ACHN (cell line): ENCODE data around the gene SH3BP2.

ENCODE experiments used
- DNase-seq: peaks from one replicate; pipeline ENCODE4 v3.0.0-alpha.2; 2015
- in situ Hi-C: cut with HindIII; loops from 2 replicates; pipeline ENCODE4 v1.10.0; 2017; ENCODE audit warnings: low sequenced_read_pairs, low pct_ligation_motif_present, low pct_unique_long_range_greater_than_20kb

Gene SH3BP2

DNA sequence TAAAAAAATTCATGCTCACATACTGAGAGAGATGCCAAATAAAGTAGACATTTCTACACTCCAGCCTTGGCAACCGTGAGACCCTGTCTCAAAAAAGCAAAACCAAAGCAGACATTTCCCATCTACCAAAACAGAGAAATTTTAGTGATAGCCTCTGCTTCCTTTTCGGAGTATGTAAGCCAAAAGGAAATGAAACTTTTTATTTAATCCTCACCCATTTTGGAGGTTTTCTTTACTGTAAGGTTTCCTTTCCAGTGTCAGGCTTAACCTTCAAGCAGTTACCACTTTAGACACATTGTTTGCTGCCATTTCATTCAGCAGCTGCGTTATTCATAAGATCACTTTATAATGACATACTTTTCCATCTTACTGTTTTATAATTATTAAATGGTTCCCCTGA is 66.6 kb downstream of the SH3BP2 start:
- in situ Hi-C loops = no loop called here
- DNase-seq = no peak

DNA sequence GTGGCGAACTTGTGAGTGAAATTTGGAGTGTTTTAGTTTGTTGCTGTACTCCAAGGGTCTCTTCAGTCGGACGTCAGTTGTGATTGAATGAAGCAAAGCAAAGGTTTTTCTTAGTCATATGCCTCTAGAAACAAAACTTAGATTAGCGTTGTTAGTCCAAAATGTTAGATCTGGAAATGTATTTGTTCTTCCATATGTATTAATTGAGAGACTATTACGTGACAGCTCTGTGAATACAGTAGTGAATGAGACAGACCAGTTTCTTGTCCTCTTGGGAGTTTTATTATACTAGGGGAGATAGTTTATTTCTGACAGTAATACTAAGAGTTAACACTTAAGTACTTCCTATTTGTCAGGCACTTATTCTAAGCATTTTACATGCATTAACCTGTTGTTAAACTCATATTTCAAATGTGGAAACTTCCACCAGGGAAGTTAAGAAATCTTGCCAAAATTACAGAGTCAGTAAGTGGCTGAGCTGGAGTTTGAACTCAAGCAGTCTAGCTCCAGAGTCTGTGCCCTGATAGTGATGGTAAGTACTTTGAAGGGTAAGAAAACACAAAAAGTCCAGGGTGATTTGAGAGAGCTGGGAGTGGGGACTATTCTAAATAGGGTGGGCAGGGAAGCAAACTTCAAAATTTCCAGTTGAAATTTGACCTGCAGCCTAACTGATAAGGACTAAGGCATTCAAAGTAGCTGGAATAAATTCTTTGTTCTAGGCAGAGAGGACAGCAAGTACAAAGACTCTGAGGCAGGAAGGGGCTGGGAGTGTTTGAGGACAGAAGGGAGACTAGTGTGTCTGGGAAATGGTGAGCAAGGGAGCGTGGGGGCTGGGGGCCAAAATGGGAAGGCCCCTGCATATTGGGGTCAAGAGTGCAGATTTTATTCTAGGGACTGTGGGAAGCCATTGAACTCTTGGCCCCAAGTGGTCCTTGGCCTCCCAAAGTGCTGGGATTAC is 67.8 kb downstream of the SH3BP2 start:
- in situ Hi-C loops = no loop called here
- no peak for DNase-seq

DNA sequence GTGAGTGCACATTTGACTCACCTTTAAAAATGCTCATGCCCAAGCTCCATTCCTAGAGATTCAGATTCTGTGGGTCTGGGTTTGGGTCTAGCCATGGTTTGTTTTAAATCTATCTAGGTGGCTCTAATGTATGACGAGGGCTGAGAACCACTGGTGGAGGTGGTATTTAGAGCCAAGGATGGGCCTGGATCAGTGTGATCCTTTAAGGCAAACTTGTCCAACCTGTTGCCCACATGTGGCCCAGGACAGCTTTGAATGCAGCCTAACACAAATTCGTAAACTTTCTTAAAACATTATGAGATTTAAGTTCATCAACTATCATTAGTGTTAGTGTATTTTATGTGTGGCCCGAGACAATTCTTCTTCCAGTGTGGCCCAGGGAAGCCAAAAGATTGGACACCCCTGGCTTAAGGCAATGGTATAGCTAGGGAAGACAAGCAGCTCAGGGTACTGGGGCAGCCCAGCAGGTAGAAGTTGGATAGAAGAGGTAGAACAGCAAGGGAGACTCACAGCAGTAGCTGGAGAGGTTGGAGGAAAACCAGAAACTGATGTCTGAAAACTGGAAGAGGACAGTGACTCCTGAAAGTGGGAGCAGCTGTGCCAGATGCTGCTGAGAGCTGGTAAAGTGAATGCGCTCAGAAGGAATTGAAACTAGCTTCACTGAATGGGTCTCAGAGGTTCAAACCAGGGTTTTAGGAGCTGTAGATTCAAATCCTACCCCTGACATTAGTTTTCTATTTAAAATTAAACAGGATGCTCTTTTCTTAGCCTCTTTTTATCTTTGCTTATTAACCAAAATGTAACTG is 68.9 kb downstream of the SH3BP2 start:
- in situ Hi-C loops = no loop called here
- no peak for DNase-seq

DNA sequence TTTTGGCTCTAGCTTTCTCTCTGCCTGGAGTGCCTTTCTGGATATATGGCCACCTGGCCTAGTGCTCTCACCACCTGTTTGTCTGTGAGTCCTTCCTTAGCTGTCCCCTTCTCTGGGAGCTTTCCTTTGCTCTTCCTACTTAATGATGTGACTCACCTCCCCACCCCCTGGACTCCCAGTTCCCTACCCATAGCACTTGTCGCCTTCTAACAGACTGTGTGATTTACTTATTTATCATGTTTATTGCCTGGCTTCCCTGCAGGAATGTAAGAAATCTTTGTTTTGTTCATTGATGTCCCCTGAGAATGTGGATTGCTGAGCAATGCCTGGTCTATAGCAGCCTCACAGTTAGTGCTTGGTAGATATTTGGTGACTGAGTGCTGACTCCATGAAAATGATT is 69.6 kb downstream of the SH3BP2 start:
- peak; percentile 75 for DNase-seq
- in situ Hi-C loops = no loop called here

DNA sequence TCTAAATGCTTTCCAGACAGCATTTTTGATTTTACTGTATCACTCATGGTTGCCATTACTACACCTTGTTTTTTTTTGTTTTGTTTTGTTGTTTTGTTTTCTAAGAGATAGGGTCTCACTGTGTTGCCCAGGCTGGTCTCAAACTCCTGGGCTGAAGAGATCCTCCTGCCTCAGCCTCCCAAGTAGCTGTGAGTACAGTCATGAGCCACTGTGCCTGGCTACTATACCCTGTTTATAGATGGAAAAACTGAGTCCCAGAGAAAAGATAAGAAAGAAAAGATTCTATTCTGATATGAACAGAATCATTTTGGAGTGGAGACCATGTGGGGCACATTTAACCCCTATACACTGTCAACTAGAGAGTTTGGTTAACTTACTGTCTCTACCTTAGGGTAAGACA is 70.8 kb downstream of the SH3BP2 start:
- no peak for DNase-seq
- in situ Hi-C loops = no loop called here

DNA sequence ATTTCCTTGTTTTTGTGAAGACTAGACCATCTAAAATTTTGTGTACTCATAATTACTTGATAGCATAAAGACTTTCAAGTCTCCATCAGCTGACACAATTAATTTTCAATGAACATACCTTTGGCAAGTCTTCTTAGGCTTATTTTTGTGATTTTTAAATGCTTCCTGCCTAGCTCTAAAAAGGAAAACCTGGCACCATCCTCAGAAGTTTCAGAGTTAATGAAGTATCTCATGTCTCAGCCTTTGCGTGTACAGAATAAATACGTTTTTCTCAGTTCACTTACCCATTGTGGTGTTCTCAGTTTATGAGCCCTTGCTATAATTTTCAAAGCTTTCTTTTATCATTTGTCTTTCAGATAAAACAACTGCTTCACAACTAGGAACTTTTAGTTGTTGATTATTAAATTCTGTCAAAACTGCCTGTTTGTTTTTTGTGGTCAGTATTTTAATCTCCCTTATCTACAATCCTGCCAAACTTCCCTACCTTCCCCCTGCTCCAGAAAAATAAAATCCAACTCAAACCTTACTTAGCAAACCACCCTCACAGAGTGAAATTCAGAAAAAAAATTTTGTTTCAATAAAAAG is 72.4 kb downstream of the SH3BP2 start:
- DNase-seq = no peak
- in situ Hi-C loops = no loop called here

DNA sequence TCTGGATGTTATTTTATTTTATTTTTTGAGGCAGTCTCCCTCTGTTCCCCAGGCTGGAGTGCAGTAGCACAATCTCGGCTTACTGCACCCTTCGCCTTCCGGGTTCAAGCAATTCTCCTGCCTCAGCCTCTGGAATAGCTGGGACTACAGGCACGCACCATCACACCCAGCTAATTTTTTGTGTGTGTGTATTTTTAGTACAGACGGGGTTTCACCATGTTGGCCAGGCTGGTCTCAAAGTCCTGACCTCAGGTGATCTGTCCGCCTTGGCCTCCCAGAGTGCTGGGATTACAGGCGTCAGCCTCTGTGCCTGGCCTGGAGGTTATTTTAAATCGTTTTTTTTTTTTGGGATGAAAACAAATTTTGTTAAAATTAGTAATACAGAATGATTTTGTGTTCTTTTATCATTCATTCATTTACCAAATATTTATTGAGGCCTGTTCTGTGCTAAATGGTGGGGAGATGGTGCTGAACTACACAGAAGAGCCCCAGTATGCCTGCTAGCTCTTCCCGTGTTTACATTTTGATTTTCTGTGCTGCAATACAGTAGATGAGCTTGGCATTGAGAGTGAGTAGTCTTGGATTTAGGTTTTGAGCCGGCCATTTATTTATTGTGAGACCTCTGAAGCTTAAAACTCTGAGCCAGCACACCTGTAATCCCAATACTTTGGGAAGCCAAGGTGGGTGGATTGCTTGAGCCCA is 73.4 kb downstream of the SH3BP2 start:
- in situ Hi-C loops = no loop called here
- DNase-seq = no peak

DNA sequence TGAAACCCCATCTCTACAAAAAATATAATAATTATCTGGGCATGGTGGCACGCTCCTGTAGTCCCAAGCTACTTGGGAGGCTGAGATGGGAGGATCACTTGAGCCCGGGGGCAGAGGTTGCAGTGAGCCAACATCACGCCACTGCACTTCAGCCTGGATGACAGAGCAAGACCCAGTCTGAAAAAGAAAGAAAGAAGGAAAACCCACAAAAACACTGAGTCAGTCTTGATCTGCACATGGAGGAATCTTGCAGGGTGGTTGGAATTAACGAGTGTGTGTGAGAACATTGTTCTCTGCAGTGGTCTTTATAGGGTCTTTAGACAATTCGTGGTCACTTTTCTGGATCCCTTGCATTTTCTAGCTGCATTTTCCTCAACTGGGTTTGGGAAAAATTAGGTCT is 74.0 kb downstream of the SH3BP2 start:
- in situ Hi-C loops = no loop called here
- no peak for DNase-seq

DNA sequence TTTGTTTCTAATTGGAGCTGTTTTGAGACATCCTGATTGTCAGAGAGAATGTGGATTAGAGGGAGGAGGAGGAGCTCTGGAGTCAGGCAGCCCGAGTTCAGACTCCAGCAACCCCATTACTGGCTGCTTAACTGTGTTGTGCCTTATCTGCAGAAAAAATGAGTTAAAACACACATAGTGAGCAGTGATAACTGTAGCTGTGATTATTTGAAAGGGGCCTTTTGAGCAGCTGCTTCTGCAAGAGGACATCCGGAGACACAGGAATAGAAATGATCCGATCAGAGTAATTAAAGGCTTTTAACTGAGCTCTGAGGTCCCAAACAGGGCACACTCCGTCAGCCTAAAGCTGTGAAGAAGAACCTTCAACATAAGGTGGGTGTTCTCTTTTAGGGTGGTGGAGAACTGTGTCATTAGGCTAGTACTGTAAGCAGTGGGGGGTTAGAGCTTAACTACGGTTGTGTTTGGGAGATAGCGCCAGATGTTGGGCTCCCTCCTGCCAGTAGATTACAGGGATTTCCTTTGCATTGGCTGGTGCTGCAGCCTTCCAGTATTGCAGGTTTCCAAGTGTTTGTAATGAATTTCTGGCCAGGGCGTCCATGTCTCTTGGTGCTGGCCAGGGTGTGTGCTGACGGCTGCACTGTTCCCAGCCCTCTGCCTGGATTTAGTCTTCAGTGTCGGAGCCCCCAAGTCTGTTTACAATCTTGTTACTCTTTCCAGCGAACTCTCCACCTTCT is 75.0 kb downstream of the SH3BP2 start:
- in situ Hi-C loops = no loop called here
- no peak for DNase-seq

DNA sequence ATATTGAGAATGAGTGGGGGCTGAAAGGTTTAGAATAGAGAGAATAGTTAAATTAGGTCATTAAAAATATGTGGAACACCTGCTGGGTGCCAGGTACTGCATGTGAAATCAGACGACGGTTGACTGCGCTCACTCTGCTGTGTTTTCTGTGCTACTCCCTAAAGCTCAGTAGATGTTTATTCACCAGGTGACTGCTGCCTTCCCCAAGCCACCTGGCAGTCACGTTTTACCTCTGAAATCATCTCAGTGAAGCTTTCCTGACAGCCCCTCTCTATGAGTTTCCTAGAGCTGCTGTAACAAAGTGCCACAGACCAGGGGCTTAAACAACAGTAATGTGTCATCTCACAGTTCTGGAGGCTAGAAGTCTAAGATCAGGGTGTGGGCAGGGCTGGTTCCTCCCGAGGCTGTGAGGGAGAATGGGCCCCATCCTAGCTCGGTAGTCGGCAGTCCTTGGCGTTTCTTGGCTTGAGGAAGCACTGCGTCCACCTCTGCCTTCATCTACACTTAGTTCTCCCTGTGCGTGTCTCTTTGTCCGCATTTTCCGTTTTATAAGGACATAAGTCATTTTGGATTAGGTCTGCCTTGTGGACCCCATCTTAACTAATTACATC is 76.1 kb downstream of the SH3BP2 start:
- in situ Hi-C loops = no loop called here
- DNase-seq = no peak

DNA sequence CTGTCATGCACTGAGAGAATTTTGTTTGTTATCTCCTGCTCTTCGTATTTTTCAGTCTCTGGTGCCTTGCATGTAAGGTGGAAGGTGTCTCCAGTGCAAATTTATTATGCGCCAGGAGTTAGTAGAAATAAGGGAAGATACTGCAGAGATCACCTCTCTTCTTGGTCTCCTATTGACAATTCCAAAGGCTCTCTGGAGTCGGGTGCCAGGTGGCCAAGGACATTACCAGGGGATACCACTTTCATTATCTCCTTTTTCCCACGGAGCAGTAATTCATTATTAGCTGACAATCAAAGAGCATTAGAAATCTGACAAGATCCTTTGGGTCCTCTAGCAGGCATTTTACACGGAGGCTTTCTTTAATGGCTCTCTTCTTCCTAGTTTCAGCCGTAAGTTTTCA is 76.8 kb downstream of the SH3BP2 start:
- no peak for DNase-seq
- in situ Hi-C loops = no loop called here

DNA sequence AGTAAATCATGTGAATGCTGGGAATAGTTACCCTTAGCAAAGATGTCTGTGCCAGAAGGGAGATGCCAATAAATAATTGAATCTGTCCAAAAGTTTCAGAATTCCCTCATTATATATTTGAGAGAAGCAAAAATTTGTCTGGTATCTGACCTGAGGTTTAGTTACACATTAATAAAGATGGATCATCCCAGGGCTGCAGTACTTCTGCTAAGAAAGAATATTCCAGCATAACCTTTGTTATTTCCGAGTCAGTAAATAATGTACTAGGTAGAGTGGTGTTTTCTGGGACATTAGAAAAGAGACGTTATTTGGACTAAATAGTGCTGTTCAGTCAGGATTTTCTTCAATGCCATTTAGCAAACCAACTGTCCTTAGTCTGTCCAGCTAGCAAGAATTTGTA is 77.2 kb downstream of the SH3BP2 start:
- DNase-seq = peak; percentile 20
- in situ Hi-C loops = no loop called here

DNA sequence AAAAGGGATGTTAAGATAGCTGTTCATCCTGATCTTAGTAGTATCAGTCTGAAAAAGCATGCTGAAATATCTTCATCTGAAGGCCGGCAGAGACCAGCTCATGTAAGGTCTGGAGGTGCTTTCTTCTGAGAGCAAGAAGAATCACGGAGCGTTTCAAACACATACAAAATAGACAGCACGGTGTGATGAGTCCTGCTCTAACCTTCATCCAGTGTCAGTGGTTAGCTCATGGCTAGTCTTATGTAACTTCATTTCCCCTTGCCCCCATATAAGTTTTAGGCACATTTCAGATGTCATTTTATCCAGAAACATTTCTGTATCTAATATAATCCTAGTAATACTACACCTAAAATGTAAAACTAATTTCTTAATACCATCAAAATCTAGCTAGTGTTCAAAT is 78.6 kb downstream of the SH3BP2 start:
- in situ Hi-C loops = no loop called here
- DNase-seq = no peak

DNA sequence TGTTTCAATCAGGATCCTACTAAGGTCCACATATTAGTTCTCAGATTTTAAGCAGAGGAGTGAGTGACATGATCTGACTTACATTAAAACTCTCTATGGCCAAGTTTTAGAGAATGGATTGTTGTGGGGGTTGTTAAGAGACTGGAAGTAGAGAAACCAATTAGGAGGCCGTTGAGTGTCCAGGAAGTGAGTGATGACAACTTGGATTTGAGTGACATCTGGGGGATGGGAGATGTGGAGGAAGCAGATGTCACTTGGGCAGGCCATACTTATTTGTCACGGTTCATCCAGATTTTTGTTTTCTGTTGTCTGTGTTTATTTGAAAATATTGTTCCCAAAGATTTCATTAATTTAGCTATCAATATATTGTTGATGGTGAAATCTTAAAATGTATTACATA is 79.0 kb downstream of the SH3BP2 start:
- in situ Hi-C loops = no loop called here

DNA sequence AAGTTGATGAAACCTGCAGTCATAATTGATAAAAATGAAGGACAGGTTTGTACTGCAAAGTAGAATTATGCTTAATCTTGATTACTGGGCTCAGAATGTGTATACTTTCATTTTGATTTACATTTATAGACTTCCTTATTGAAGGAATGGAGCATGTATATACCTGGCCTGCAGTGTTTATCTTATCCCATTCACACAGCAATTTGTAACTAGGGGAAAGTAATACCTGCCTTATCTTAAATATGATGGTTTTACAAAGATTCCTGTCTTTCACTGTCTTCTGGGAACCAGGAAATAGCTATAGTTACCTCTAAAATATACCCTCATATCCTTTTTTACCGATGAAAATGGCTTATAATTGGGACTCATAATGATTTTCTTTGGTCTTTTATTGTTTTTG is 80.4 kb downstream of the SH3BP2 start:
- in situ Hi-C loops = no loop called here
- DNase-seq = no peak

More for the DNA sequence above, 79.0 kb downstream of the SH3BP2 start:
- DNase-seq = no peak

DNA sequence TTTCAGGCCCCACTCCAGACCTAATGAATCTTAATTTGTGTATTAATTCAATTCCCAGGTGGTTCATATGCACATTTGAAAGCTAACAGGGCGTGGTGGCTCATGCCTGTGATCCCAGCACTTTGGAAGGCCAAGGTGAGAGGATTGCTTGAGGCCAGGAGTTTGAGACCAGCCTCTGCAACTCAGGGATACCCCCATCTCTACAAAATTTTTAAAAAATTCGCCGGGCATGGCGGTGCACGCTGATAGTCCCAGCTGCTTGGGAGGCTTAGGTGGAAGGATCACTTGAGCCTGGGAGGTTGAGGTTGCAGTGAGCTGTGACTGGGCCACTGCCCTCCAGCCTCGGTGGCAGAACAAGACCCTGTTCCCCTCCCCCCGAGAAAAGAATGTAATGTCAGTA is 82.0 kb downstream of the SH3BP2 start:
- DNase-seq = no peak
- in situ Hi-C loops = no loop called here

DNA sequence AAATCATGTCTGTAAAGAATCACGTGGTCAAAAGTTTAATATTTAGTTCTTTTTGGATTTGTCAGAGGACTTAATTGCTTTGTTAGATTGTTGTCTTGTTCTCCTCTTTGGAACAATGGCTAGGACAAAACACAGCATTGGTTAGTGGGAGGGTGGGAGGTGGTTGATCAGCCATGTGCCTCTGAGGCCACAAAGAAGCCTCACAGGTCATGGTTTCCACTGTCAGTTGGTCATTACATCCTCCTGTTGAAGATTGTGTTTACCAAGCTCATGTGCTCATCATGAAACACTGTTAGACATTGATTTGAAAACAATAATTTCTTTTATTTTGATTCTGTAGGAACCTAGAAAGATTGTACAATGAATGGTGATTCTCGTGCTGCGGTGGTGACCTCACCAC is 82.7 kb downstream of the SH3BP2 start:
- in situ Hi-C loops = no loop called here
- no peak for DNase-seq

DNA sequence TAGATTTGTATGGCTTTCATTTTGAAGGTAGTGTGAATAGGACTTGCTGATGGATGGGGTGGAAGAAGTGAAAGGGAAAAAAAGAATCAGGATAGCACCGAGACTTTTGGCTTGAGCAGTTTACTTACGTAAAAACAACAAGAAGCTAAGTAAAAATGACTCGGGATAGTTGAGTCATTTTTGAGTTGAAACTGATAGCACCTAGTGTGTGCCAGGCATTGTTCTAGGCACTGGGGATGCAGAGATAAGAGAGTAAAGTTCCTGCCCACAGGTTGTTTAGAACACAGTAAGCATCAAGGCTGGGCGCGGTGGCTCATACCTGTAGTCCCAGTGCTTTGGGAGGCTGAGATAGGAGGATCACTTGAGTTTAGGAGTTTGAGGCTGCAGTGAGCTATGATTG is 85.5 kb downstream of the SH3BP2 start:
- in situ Hi-C loops = no loop called here
- DNase-seq = no peak
